Activated B cell treated with CpG ODN at 0.5 μM for 24 hours (primary cell): ENCODE results near the gene SPPL2A. TPM values are rescaled to one million over a fixed set of nuclear protein-coding genes. Genes with fewer than 3 reads are reported as not detected.

Experiments
- ATAC-seq: fragments of 200-7000 bp; cut with Tn5 transposase; one replicate; pipeline ENCODE4 v1.10.0; 2021; ENCODE audit warnings: low read depth, mild to moderate bottlenecking, moderate library complexity
- CTCF ChIA-PET: fragments of 350-600 bp; sonication (Branson Sonifier 250); formaldehyde crosslinking; loops from one replicate; lab custom pipeline; 2021; ENCODE audit warnings: antibody characterized with exemption; lab: Charles Lee
- POLR2A ChIA-PET: fragments of 350-600 bp; sonication (Branson Sonifier 250); formaldehyde crosslinking; loops from one replicate; lab custom pipeline; 2021; ENCODE audit warnings: antibody characterized with exemption; lab: Charles Lee
- DNase-seq: peaks from one replicate; pipeline ENCODE4 v3.0.0; 2022
- H3K27ac Mint-ChIP-seq: one replicate; pipeline ENCODE4 v1.8.0; 2020; ENCODE audit warnings: mixed read lengths
- H3K27me3 Mint-ChIP-seq: one replicate; pipeline ENCODE4 v1.8.0; 2021; ENCODE audit warnings: mixed read lengths
- H3K36me3 Mint-ChIP-seq: one replicate; pipeline ENCODE4 v1.8.0; 2021; ENCODE audit warnings: low read depth, mixed read lengths
- H3K4me1 Mint-ChIP-seq: one replicate; pipeline ENCODE4 v1.8.0; 2021; ENCODE audit warnings: mixed read lengths
- H3K4me3 Mint-ChIP-seq: one replicate; pipeline ENCODE4 v1.8.0; 2020; ENCODE audit warnings: mild to moderate bottlenecking, mixed read lengths
- H3K9me3 Mint-ChIP-seq: one replicate; pipeline ENCODE4 v1.8.0; 2020; ENCODE audit warnings: mixed read lengths
- intact Hi-C: fragments of 100-400 bp; cut with micrococcal nuclease; formaldehyde crosslinking; loops from one replicate; pipeline ENCODE4 v1.15.1; 2024
- total RNA-seq: library from RNA; stranded (reverse); gene quantifications from 2 replicates; pipeline ENCODE4 v1.2.3, GENCODE V29; 2022
- TF ChIP-seq, protein P1 (sequence below): fragments of 200-600 bp; IDR thresholded peaks from one replicate; pipeline ENCODE4 v1.8.0; 2022; ENCODE audit warnings: antibody characterized with exemption, mild to moderate bottlenecking

The SPPL2A gene
- total RNA-seq, 1 donor from 2014 or later: 85.3 TPM

DNA sequence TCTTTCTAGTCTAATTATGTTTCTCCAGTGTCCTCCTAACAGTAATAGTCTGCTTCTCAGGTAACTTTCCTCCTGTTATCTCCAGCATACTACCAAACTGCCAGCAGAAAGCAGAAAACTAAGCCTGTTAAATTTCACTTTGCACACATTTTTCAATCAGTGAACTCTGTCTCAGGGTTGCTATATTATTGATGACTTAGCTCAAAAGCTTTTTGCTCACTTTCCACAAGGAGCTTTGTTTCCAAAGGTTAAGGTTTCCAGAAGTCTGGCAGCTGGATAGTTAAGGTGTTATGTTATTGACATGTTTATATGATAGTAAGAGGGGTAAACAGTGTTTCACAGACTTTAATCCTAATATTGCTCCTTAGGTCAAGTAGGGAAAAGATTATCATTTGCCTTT is 84.0 kb downstream of the SPPL2A start:
- H3K4me1 Mint-ChIP-seq: peaks cover 65% of the 10 kb centered on the region
- DNase-seq (no peak), ATAC-seq (no peak)
- ChIA-PET POLR2A (no interaction called here), CTCF (no interaction called here)
- no peaks in the 10 kb centered on the region for H3K9me3 Mint-ChIP-seq
- no peaks in the 10 kb centered on the region for H3K27me3 Mint-ChIP-seq
- TF ChIP-seq, protein P1, sequence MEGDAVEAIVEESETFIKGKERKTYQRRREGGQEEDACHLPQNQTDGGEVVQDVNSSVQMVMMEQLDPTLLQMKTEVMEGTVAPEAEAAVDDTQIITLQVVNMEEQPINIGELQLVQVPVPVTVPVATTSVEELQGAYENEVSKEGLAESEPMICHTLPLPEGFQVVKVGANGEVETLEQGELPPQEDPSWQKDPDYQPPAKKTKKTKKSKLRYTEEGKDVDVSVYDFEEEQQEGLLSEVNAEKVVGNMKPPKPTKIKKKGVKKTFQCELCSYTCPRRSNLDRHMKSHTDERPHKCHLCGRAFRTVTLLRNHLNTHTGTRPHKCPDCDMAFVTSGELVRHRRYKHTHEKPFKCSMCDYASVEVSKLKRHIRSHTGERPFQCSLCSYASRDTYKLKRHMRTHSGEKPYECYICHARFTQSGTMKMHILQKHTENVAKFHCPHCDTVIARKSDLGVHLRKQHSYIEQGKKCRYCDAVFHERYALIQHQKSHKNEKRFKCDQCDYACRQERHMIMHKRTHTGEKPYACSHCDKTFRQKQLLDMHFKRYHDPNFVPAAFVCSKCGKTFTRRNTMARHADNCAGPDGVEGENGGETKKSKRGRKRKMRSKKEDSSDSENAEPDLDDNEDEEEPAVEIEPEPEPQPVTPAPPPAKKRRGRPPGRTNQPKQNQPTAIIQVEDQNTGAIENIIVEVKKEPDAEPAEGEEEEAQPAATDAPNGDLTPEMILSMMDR: no peak
- peaks cover 44% of the 10 kb centered on the region for H3K36me3 Mint-ChIP-seq
- intact Hi-C loops: no loop called here
- no peak overlapping the region for H3K4me3 Mint-ChIP-seq
- no peak overlapping the region for H3K27ac Mint-ChIP-seq

DNA sequence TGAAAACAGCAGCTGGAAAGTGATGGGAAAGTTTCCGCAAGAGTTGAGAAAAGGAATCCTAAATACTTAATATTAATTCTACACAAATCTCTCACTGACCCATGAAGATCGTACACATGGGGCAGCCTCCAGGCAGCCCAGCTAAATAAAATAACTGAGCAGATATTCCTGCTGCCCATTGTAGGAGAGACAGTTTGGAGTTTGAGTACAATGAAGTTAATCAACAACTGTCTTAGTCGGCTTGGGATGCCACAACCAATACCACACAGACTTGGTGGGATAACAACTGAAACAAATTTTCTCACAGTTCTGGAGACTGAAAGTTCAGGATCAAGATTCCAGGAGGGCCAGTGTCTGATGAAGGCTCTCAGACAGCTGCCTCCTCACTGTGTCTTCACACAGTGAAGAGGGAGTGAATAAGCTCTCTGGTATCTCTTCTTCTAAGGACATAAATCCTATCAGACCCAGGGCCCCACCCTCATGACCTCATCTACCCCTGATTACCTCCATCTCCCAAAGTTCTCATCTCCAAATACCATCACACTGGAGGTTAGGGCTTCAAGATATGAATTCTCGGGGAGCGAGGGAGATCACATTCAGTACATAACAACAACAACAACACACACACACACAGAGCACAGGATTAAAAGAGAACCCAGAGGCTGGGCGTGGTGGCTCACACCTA is 88.6 kb downstream of the SPPL2A start:
- Mint-ChIP-seq H3K9me3 (no peaks in the 10 kb centered on the region), H3K4me3 (no peak overlapping the region), H3K4me1 (peaks cover 30% of the 10 kb centered on the region), H3K27me3 (no peaks in the 10 kb centered on the region), H3K27ac (no peak overlapping the region), H3K36me3 (peaks cover 26% of the 10 kb centered on the region)
- ATAC-seq (no peak), DNase-seq (no peak)
- TF ChIP-seq, protein P1: no peak
- CTCF ChIA-PET: interaction anchor here (1.0 to 1.2 kb wide), 2 partner anchors 15 to 231 kb away, joined by 3 read pairs; no protein-coding TSS in a partner anchor
- intact Hi-C loops: loop anchor here (5.0 kb wide), 2 partner anchors 35 to 515 kb away; no protein-coding TSS in a partner anchor
- POLR2A ChIA-PET: interaction anchor here (0.9 to 1.2 kb wide), 2 partner anchors 8 to 232 kb away, joined by 3 read pairs; no protein-coding TSS in a partner anchor

DNA sequence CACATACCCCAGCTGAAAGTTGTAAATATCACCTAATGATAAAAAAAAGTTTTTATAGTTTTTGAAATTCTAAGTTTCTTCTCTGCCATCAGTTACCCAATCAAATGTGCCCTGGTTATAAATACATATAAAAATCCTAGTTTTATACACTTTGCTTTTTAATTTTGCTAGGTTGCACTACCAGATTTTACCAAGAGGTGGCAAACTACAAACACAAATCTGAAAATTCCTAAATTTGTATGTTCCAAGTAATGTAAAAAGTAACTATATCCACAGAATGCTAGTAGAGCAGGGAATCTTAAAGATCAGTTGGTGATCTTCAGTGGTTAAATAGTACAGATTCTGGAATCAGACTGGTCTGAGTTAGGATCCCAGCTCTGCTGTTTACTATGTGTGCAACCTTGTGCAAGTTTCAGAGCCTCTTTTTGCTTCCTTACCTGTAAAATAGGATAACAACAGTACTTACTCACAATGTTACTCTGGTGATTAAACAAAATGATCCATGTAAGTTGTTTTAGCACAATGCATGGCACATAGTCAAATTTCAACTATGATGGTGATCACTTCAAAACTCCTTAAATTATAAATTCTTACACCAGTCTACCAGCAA is 89.9 kb downstream of the SPPL2A start:
- Mint-ChIP-seq H3K9me3 (no peaks in the 10 kb centered on the region), H3K27me3 (no peaks in the 10 kb centered on the region), H3K4me1 (peaks cover 19% of the 10 kb centered on the region), H3K36me3 (peaks cover 24% of the 10 kb centered on the region), H3K4me3 (no peak overlapping the region), H3K27ac (peak overlapping the region; percentile 41)
- TF ChIP-seq, protein P1: peak; percentile 61
- DNase-seq: no peak
- CTCF ChIA-PET: interaction anchor here (0.6 to 2.2 kb wide), 11 partner anchors 10 to 233 kb away, joined by 3 to 19 read pairs (median 3); partner anchors contain the start of gene AP4E1
- ATAC-seq: no peak
- POLR2A ChIA-PET: interaction anchor here (0.9 kb wide), 1 partner anchor 11 kb away, joined by 3 read pairs; the partner anchor contains the start of gene TRPM7
- intact Hi-C loops: loop anchor here (1.0 to 5.0 kb wide), 5 partner anchors 11 to 517 kb away; partner anchors contain the start of genes AP4E1 and TRPM7

DNA sequence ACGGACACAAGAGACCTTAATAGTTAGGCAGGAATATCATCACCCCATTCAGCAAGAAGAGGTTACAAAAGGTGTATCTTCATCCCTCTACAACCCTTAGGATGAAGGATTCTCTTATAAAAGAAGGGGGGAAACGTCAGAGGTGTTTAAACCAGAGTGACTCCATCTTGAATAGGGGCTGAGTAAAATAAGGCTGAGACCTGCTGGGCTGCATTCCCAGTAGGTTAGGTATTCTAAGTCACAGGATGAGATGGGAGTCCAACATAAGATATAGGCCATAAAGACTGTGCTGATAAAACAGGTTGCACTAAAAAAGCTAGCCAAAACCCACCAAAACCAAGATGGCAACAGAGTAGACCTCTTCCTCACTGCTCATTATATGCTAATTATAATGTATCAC is 95.4 kb downstream of the SPPL2A start:
- Mint-ChIP-seq H3K27me3 (no peaks in the 10 kb centered on the region), H3K36me3 (peaks cover 39% of the 10 kb centered on the region), H3K4me3 (no peak overlapping the region), H3K4me1 (no peaks in the 10 kb centered on the region), H3K9me3 (no peaks in the 10 kb centered on the region), H3K27ac (no peak overlapping the region)
- TF ChIP-seq, protein P1: no peak
- intact Hi-C loops: no loop called here
- CTCF ChIA-PET: no interaction called here
- no peak for DNase-seq
- POLR2A ChIA-PET: no interaction called here
- no peak for ATAC-seq

DNA sequence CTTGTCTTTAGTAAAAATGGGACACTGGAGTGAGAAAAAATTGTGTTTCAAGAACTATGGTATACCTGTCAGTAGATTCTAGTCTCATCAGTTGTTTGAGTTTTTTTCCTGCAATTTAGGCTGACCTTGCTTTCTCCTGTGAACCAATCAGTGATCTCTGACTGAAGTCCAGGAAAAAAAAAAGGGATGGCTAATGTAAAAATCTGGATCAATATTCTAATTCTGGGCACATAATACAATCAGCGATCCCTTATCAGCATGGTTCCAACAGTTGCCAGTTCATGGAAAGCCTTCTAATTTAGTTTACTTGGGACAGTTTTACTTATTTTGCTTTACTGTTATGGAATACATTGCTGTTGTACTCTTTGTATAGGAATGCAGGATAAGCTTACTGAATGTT is 95.9 kb downstream of the SPPL2A start:
- POLR2A ChIA-PET: no interaction called here

More for the DNA sequence above, 95.9 kb downstream of the SPPL2A start:
- Mint-ChIP-seq H3K27ac (no peak overlapping the region), H3K36me3 (peaks cover 36% of the 10 kb centered on the region), H3K27me3 (no peaks in the 10 kb centered on the region), H3K9me3 (no peaks in the 10 kb centered on the region), H3K4me3 (no peak overlapping the region), H3K4me1 (no peaks in the 10 kb centered on the region)
- intact Hi-C loops: loop anchor here (5.0 kb wide), 1 partner anchor 37 kb away; no protein-coding TSS in a partner anchor
- TF ChIP-seq, protein P1: no peak
- no peak for ATAC-seq
- no peak for DNase-seq
- CTCF ChIA-PET: no interaction called here
